Activated CD8-positive, alpha-beta T cell treated with anti-CD3 and anti-CD28 coated beads for 36 hours (primary cell): ENCODE results near the gene LIN52. TPM values are rescaled to one million over a fixed set of nuclear protein-coding genes. Genes with fewer than 3 reads are reported as not detected.

Experiments
- ATAC-seq: fragments of 200-7000 bp; cut with Tn5 transposase; one replicate; pipeline ENCODE4 v1.10.0; 2021; ENCODE audit warnings: mild to moderate bottlenecking, moderate library complexity
- CTCF ChIA-PET: fragments of 350-600 bp; sonication (Branson Sonifier 250); formaldehyde crosslinking; loops from one replicate; lab custom pipeline; 2021; ENCODE audit warnings: antibody characterized with exemption; lab: Charles Lee
- POLR2A ChIA-PET: fragments of 350-600 bp; sonication (Branson Sonifier 250); formaldehyde crosslinking; loops from one replicate; lab custom pipeline; 2021; ENCODE audit warnings: antibody characterized with exemption; lab: Charles Lee
- DNase-seq: peaks from one replicate; pipeline ENCODE4 v3.0.0-alpha.2; 2020
- H3K27ac Mint-ChIP-seq: one replicate; pipeline ENCODE4 v1.8.0; 2021; ENCODE audit warnings: mild to moderate bottlenecking, mixed read lengths
- H3K27me3 Mint-ChIP-seq: one replicate; pipeline ENCODE4 v1.8.0; 2021; ENCODE audit warnings: mixed read lengths
- H3K36me3 Mint-ChIP-seq: one replicate; pipeline ENCODE4 v1.8.0; 2021; ENCODE audit warnings: low read depth, mixed read lengths
- H3K4me1 Mint-ChIP-seq: one replicate; pipeline ENCODE4 v1.8.0; 2021; ENCODE audit warnings: low read depth, mixed read lengths
- H3K4me3 Mint-ChIP-seq: one replicate; pipeline ENCODE4 v1.8.0; 2021; ENCODE audit warnings: mild to moderate bottlenecking, moderate library complexity, mixed read lengths
- H3K9me3 Mint-ChIP-seq: one replicate; pipeline ENCODE4 v1.8.0; 2021; ENCODE audit warnings: mixed read lengths
- CTCF ChIP-seq: fragments of 200-600 bp; IDR thresholded peaks from one replicate; pipeline ENCODE4 v1.8.0; 2022; ENCODE audit warnings: antibody characterized with exemption, mild to moderate bottlenecking
- intact Hi-C: fragments of 100-400 bp; cut with micrococcal nuclease; formaldehyde crosslinking; loops from one replicate; pipeline ENCODE4 v1.10.0; 2022
- total RNA-seq, 2 experiments: library from RNA; stranded (reverse); gene quantifications; one replicate each; pipeline ENCODE4 v1.2.3, GENCODE V29; 2021

LIN52 gene
- total RNA-seq, 2 experiments from 2014 or later = 10.1 to 10.3 TPM

- Mint-ChIP-seq H3K4me3 (no peak overlapping the region), H3K36me3 (no peaks in the 10 kb centered on the region), H3K27ac (no peak overlapping the region), H3K27me3 (peaks cover 8% of the 10 kb centered on the region), H3K4me1 (no peaks in the 10 kb centered on the region), H3K9me3 (no peaks in the 10 kb centered on the region)
- DNase-seq (no peak), ATAC-seq (no peak)
- TF ChIP-seq CTCF = no peak
- POLR2A ChIA-PET = interaction anchor here (1.3 kb wide), 1 partner anchor 33 kb away, joined by 3 read pairs; no protein-coding TSS in a partner anchor
- intact Hi-C loops = no loop called here
- CTCF ChIA-PET = interaction anchor here (1.0 to 2.2 kb wide), 2 partner anchors 21 to 38 kb away, joined by 3 to 8 read pairs; no protein-coding TSS in a partner anchor
These were observed 129.4 kb downstream of the LIN52 start for GRCh38 chr14:74213907-74214803.

- H3K36me3 Mint-ChIP-seq = no peaks in the 10 kb centered on the region
- H3K4me1 Mint-ChIP-seq = no peaks in the 10 kb centered on the region
- POLR2A ChIA-PET = interaction anchor here (1.5 kb wide), 1 partner anchor 35 kb away, joined by 4 read pairs; no protein-coding TSS in a partner anchor
- H3K9me3 Mint-ChIP-seq = no peaks in the 10 kb centered on the region
- CTCF ChIA-PET = interaction anchor here (0.6 to 1.9 kb wide), 12 partner anchors 9 to 104 kb away, joined by 3 to 7 read pairs (median 4); partner anchors contain the start of gene VSX2
- DNase-seq = no peak
- no peak for ATAC-seq
- H3K27ac Mint-ChIP-seq = no peak overlapping the region
- H3K27me3 Mint-ChIP-seq = peaks cover 10% of the 10 kb centered on the region
- intact Hi-C loops = no loop called here
- no peak for TF ChIP-seq CTCF
- no peak overlapping the region for H3K4me3 Mint-ChIP-seq
These were observed 131.9 kb downstream of the LIN52 start for GRCh38 chr14:74216671-74217070.

GRCh38 chr14:74217672-74218448 is 133.1 kb downstream of the LIN52 start:
- no peaks in the 10 kb centered on the region for H3K36me3 Mint-ChIP-seq
- ATAC-seq (peak; percentile 98), DNase-seq (peak; percentile 82)
- TF ChIP-seq CTCF = peak; percentile 93
- POLR2A ChIA-PET = no interaction called here
- intact Hi-C loops = no loop called here
- no peak overlapping the region for H3K27ac Mint-ChIP-seq
- H3K27me3 Mint-ChIP-seq = peaks cover 10% of the 10 kb centered on the region
- H3K9me3 Mint-ChIP-seq = no peaks in the 10 kb centered on the region
- no peaks in the 10 kb centered on the region for H3K4me1 Mint-ChIP-seq
- CTCF ChIA-PET = interaction anchor here (0.6 to 2.6 kb wide), 9 partner anchors 9 to 105 kb away, joined by 3 to 12 read pairs (median 8); partner anchors contain the start of gene VSX2
- H3K4me3 Mint-ChIP-seq = peak overlapping the region; percentile 21

- no peak for ATAC-seq
- CTCF ChIA-PET = interaction anchor here (0.6 to 2.6 kb wide), 10 partner anchors 9 to 106 kb away, joined by 3 to 12 read pairs (median 7); partner anchors contain the start of gene VSX2
- DNase-seq = no peak
- no peaks in the 10 kb centered on the region for H3K9me3 Mint-ChIP-seq
- H3K27me3 Mint-ChIP-seq = peaks cover 10% of the 10 kb centered on the region
- no peaks in the 10 kb centered on the region for H3K36me3 Mint-ChIP-seq
- POLR2A ChIA-PET = no interaction called here
- no peak for TF ChIP-seq CTCF
- H3K4me3 Mint-ChIP-seq = no peak overlapping the region
- no peaks in the 10 kb centered on the region for H3K4me1 Mint-ChIP-seq
- intact Hi-C loops = no loop called here
- H3K27ac Mint-ChIP-seq = no peak overlapping the region
These were observed 133.7 kb downstream of the LIN52 start for GRCh38 chr14:74218462-74218861.
